Activated effector memory CD4-positive, alpha-beta T cell treated with anti-CD3 and anti-CD28 coated beads, Interleukin-2, amount 50 U/mL, for 16 hours (primary cell): ENCODE data around the gene PLEKHG2.

Source experiments
- DNase-seq: peaks from one replicate; pipeline ENCODE4 v3.0.0-alpha.2; 2020

Gene PLEKHG2

DNA sequence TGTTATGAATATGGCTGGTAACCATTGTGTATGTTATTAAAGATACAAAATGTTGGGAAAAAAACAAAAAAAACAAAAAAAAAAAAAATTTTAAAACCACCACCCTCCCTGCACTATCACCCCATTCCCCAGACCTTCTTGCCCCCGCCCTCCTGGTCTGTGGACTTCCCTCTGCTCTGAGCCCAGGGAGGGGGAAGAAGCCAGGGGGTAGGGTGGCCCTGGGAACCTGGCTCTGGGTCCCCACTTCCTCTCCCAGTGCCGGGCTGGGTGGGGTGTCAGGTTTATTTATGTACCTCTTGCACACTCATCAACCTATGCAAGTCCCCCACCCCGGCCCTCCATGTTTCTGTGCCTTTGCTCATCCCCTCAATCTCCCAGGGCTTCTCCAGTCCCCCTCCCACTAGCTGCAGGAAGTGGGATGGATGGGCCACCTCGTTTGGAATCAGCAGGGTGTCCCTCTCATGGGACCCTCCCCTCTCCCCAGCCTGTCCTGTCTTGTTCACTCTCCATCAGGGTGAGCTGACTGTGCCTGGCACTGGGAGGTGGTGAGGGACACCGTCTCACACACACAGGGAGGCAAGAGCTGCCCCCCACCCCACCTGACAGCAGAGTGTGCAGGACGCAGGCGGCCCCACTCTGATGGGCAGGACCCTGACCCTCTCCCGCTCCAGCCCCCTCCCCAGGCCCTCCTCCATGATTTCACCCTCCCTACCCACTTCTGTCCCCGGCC is 27.5 kb upstream of the PLEKHG2 start:
- DNase-seq: no peak

DNA sequence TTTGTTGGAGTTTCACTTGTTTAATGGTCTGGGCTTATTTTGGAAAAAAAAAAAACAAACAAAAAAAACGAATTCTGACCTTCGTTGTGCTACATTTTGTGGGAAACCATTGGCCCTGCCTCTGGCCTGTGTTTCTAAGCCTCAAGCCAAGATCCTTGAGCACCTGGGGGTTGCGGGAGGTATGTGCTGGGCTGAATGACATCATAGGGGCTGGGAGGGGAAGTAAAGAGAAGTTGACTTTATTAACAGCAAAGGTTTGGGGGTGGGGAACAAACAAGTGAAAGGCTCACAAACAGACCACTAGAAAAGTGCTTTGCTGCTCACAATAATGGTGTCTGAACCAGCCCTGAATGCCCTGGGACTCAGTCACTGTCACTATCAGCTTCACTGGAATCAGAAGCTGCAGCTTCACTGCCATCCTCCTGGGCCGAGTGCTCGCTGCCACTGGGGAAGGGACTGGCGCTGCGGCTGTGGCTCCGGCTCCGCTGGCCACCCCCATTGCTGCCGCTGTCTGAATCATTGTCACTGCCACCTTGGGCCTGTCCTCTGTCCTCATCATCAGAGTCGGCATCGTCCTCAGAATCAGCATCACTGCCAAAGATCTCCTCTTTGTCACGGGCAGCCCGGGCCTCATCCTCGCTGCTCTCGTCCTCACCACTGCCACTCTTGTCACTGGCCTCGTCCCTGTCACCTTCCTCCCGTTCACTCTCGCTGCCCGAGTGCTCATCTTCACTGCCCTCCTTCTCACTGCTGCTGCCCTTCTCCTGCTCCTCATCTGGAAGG is 26.6 kb upstream of the PLEKHG2 start:
- no peak for DNase-seq

DNA sequence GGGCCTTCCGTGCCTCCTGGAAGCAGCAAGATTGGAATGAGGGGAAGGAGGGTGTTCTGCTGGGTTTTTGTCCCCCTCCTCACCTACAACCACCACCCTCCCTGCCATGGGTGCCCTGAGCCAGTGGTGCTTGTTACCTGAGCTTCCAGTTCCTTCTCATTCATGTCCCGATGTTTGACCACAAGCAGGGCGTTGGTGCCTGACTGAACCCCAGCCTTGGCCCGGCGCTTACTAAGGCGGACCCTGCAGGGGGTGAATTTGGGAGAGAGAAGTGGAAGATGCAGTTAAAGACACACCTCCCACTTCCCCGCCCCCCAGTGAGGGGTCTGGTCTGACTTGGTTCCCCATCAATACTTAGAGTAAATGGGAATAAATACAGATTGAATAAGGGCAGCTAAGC is 25.9 kb upstream of the PLEKHG2 start:
- no peak for DNase-seq

DNA sequence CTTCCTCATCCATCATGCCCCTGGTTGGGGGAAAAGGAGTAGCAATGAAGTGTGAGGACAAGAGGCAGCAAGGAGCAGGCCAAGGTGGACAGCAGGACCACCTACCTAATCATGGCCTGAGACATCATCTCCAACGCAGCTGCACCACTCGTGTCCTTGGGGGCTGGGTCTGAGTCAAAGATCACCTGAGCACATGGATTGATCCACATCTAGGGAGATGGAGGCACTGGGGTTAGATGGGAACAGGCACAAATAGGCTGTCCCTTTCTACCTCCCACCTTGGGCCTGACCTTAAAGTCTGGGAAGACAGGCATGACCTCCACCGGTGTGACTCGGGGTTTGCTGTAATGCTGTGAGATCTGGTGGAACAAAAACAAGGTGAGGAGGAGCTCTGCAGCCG is 23.8 kb upstream of the PLEKHG2 start:
- DNase-seq: no peak

DNA sequence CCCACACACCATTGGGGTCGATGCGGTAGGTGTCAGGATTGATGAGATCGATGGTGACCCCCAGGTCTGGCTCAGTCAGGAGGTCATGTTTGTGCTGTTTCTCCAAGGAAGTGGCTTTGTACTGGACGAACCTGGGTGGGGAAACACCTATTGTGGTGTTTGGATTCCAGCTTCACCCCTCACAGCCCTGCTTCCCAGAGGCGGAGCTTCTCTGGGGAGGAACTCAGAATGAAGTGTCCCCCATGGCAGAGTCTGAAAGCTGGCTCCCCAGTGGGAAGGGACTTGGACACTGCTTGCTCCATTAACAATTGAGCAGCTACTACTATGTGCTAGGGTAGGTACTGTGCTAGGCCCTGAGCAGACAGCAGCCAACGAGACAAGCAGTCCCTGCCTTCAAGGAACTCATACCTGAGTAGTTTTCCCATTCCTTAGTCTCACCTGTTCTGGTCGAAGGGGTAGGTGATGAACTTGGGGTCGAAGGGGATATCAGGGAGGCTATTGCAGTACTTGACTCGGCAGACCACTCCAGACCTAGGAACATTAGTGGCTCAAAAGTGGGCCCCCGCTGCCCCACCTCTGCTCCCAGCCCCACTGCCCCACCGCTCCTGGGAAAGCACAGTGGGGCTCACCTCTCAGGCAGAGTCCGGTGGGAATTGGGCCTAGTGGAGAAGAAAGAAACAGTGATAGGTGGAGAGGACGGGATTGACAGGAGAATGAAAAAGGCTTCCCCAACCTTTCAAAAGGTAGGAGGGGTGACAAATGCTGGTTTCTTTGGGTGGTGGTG is 22.6 kb upstream of the PLEKHG2 start:
- no peak for DNase-seq

DNA sequence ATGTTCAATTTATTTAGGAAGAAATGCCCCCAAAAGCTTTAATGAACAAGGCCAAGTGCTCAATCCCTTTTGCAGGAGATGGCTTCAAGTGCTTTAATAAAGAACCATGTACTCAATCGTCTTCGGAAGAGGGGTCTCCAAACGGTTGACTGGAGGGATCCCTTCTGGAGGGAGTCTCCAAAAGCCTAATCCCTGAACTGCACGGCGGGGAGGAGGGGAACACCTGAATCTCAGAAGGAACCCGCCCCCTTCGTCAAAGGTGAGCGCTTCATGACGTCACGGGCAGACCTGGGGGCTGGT is 22.1 kb upstream of the PLEKHG2 start:
- peak; percentile 93 for DNase-seq

DNA sequence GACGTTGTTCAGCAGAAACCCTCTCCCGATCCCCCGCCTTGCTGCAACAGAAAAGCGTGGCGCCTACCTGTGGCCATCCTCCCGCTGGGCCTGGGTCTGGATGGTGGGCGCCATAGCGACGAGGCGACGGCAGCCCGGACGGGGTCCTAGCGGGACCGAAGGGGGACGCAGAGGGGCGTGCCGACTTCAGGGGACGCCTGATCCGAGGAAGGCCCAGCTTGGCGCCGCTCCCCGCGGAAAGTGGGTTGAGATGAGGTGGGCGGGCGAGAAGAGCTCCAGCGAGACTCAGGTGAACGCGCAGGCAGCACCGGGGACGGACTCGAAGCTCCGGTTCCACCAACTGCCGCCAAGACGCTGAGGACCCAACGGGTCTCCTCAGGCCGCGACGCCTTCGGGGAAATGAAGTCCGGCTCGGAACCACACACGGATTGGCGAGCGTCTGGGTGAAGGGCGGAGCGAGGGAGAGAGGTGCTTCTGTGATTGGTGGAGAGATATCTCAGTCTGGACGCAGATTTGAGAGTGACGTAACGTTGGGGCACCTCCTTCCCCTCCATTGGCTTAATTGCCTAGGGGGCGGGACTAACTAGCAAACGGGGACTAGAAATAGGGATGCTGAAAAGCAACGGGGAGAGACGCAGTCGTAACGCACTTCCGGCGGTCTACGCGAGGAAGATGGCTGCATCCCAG is 21.6 kb upstream of the PLEKHG2 start, which contains the start of the genes MED29 and PAF1:
Gene MED29, plus strand, starts transcription at position 628 of the 687 bp plus-strand sequence. Its CDS starts 45 bp downstream, at position 673.
Gene PAF1, minus strand, starts transcription at position 356 of the 687 bp plus-strand sequence. Its CDS starts 242 bp downstream, at position 114.
- peak; percentile 98 for DNase-seq

DNA sequence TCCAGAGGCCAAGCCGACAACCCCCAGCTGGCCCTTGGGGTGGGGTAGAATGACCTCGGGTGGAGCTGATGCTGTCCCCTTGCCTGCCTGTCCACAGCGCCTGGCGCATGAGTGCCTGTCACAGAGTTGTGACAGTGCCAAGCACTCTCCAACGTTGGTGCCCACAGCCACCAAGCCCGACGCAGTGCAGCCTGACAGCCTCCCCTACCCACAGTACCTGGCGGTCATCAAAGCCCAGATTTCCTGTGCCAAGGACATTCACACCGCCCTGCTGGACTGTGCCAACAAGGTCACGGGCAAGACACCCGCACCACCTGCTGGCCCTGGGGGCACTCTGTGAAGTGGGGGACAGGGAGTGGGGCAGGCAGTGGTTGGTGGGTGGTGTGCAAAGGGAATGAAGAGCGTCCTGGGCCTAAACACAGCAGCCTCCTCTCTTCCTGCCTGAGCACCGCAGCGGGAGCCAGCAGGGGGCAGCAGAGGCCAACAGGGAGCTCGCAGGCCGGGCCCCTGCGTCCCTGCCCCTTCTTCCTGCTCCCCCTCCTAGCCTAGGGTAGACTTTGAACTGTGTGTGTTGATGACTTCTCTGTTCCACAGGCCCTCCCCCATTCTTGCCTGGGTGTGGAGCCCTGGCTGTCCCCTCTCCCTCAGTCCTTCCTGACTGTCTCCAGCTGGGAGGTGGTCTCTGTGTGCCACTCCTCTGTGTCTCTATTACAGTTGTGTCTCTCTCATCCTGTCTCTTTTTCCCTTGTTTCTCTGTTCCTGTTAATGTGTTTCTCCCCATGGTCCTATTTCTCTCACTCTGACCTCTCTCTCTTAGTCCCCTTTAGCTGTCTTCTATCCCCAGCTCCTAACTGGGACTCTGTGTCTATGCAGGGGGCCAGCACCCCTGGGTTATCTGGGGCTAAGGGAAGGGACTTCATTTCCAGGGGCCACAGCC is 14.8 kb upstream of the PLEKHG2 start:
- DNase-seq: peak; percentile 97

DNA sequence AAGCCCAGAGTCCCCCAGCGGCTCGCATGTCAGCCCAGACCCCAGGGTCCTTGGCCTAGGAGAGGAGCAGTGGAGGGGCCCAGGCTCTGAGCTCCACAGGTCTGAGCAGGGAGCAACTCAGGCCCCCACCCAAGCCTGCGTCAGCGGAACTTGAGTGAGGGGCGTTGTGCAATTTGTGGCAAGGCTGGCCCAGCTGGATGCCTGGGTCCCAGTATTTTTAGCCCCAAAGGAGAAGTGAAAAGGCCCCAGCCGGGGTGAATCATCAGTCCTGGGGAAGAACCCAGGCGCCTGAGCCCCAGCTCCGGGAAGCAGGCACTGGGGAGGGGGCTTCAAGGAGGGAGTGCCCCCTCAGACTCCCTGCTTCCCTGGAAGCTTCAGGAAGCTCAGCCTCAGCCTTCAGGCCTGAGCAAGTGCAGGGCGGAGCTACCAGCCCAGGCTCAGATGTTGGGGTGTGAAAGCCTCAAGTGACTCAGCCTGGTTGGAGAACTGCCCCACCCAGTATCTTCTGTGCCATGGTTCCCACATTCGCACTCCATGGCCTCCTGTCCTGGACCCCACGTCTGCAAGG is 14.1 kb upstream of the PLEKHG2 start:
- DNase-seq: peak; percentile 82

DNA sequence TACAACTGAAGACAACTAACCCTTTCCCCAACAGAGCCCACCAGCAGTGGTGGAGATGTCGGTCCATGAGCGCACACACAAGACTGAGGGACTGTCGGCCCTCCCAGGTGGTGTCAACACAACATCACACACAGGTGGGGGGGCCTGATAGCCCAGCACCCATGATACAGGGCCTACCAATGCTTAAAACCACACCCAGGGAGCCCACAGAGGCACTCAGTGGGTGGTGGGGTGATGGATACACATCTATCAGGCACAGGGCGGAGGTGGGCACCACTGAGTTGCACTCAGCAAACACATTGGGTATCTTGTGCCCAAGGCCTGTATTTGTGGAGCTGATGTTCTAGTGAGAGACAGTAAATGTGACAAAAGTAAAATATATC is 12.8 kb upstream of the PLEKHG2 start:
- no peak for DNase-seq

DNA sequence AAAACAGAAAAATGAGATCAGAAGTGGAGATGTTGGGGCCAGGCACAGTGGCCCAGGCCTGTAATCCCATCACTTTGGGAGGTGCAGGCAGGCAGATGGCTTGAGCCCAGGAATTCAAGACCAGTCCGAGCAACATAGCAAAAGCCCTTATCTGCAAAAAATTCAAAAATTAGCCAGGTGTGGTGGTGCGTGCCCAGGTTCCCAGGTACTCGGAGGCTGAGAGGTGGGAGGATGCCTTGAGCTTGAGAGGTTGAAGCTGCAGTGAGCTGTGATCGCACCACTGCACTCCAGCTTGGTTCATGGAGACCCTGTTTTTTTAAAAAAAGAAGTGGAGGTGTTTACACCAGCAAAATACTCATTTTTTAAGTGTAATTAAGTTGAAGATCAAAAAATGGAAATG is 12.4 kb upstream of the PLEKHG2 start:
- no peak for DNase-seq

DNA sequence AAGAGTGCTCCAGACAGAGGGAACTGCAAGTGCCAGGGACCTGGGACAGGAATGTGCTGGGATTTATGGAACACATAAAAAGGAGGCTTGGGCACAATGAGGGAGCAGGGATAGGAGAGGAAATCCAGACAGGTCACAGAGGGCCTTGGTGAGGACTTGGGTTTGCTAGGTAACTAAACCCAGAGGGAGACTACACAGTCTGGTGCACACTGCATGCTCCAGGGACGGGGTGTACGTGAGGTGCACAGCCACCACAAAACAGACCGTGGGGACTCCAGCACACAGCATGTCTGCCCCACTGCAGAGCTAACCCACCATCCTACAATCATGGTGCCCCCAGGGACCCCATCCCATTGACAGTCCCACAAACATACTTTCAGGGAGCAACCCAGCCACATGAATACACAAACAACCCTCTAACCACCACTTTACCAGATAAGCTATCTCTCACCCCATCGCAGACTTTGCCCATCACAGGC is 11.4 kb upstream of the PLEKHG2 start:
- DNase-seq: no peak

DNA sequence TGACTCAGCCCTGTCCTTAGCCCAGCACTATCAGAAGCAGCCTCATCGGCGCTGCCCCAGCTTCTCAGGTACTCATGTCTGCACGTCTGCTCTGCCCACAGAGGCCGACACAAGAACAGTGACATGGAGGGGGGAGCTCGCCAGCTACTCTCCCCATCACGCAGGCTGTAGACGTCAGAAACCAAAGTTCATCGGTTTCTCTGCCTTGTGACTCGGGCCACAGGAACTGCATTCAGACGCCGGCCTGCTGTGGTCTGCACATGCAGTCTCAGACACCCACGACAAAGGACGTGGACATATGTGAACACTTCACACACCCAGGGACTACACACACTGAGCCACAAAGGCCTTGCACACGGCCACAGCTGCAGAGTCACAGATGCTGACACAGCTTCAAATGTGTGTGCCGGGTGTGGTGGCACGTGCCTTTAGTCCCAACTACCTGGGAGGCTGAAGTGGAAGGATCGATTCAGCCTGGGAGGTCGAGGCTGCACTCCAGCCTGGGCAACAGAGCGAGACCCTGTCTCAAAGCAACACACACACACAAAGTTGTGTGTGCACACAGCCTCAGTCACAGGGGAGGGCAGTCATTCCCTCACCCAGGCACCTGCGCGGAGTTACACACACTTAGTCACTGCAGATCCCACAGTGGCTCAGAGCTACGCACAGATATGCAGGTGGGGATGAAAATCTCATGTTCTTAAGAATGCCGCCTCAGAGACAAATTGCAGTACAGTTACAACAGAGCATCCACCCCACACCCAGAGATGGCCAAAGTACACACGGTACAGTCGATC is 10.7 kb upstream of the PLEKHG2 start:
- peak; percentile 94 for DNase-seq

DNA sequence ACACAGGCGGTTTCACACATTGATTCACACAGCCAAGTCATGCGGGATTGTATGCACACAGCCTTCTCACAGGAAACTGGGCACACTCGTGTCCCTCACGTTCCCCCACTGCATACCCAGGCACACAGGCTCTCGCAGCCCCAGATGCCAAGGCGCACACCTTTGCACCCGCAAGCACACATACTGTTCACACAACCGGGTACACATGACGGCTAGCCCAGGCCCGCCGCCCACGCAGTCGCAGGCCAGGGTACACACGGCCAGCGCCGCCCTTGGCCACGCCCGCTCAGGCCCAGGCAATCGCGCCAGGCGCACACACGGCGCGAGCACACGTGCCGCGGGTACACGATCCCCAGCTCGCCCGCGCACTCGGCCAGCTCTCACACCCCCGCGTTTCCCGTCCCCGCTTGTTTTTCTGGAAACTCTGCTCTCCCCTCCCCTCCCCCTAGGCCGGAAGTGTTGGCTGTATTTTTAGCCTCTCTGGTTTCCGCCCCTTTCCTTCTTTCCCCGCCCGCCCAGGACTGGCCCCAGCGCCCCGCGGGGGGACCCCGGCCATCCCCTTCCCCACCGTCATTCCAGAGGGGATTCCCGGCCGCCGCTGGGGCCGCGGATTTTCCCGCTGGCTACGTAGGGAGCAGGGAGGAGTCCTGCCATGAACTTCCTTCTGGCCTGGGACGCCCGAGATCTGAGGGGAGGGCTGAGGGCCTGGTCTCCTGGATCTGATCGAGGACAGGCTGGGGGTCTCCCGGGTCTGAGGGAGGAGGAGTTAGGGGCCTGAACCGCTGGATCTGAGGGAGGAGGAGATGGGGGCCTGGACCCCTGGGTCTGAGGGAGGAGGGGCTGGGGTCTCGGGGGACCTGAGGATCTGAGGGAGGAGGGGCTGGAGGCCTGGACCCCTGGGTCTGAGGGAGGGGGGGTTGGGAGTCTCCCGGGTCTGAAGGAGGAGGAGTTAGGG is 9.8 kb upstream of the PLEKHG2 start:
- DNase-seq: peak; percentile 94

DNA sequence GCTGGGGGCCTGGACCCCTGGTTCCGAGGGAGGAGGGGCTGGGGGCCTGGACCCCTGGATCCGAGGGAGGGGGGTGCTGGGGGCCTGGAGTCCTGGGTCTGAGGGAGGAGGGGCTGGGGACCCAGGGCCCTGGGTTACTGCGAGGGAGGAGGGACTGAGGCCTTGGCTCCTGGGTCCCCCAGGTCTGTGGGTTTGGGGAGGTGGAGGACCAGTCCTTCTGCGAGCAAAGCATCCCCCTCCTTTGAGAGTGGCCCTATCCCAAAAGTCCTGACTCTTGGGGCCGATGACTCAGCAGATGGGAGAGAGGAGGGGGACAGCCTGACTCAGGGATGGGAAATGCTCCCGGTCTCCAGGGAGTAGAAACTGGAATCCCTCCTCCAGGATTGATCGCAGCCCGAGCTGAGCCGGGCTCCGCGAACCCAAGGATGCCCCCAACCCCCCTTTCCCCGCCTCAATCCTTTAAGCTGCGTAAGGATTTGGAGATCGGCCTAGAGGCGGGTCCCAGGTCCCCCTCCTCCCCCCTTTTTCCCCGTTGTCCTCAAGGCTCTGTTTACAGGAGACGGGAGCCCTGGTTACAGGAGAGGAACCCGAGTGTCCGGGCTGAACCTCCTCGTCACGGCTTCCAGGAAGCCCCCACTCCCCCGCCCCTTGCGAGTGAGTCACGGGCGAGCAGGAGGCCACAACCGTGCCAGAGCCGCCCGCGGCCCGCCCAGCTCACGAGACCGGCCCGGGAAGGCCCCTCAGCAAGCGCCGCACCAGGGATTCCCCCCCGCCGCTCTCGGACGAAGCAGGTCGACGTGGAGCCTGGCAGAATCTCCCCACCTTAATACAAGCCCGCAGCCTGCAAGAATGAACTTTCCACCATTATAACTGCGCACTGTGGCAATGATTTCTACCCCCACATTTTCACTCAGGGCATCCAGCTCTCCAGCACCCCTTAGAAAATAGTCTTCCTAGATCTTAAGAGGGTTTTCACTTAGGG is 8.8 kb upstream of the PLEKHG2 start:
- DNase-seq: peak; percentile 99

DNA sequence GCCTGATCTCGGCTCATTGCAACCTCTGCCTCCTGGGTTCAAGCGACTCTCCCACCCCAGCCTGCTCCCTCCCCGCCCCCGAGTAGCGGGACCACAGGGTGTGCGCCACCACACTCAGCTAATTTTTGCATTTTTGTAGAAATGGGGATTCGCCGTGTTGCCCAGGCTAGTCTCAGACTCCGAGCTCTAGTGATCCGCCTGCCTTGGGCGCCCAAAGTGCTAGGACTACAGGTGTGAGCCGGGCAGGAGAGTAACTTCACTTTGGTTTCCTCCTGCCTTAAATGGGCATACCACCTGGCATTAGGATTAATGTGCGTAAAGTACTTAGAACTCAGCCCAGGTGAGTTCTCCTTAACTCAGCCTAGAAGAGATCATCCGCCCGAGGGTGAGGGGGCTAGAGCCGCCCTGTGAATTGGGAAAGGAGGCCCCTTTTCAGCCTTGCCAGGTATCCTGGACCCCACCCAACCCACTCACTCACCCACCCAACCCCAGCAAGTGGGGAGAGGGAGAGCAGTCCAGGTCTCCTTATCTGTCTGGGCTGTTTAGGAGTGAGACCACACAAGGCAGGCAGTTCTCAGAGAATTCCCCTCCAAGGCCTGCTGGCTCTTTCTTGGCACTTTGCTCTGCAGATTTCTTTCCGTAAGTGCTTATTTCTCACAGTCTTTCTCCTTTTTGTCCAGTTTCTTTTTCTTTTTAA is 7.1 kb upstream of the PLEKHG2 start:
- DNase-seq: peak; percentile 71

DNA sequence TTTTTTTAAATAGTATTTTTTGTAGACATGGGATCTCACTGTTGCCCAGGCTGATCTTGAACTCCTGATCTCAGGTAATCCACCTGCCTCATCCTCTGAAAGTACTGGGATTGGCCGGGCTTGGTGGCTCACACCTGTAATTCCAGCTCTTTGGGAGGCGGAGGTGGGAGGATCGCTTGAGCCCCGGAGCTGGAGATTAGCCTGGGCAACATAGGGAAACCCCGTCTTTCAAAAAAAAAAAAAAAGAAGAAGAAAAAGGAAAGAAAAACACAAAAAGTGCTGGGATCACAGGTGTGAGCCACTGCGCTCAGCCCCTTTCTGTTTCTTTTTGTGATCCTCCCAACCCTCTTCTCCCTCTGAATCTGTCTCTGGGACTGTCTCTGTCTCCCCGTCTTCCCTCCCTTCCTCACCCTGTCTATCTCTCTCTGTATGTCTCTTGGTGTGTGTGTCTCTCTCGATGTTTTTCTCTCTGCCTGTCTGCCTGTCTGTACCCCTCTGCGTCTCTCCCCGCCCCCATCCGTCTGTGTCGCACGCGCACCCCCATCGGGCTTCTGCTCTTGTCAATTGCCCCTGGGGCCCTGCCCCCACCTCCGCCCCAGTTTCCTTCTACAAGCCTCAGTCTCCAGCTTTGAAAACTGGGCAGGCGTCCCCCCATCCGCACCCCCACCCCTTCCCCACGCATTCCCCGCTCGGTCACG is 6.4 kb upstream of the PLEKHG2 start:
- peak; percentile 93 for DNase-seq
